ENCODE results near the gene CS.
"Not testable (repeated sequence)": the region's sequence is repeated elsewhere in the genome, so short reads cannot be mapped to it uniquely, and the experiment has no call there.

CS gene

DNA sequence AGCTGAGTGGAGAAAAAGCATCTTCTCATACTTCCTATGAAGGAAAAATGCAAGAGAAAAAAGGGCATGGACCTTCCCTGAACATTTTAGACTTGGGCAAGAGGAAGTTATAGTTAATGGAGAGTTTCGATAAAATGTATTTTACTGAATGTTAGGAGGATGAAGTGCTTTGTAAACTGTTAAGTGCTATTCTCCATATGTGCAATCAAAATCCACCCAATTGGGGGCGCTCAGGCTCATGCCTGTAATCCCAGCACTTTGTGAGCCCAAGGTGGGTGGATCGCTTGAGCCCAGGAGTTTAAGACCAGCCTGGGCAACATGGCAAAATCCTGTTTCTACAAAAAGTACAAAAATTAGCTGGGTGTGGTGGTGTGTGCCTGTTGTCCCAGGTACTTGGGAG is 17.5 kb upstream of the CS start:
- no peak for DNase-seq

DNA sequence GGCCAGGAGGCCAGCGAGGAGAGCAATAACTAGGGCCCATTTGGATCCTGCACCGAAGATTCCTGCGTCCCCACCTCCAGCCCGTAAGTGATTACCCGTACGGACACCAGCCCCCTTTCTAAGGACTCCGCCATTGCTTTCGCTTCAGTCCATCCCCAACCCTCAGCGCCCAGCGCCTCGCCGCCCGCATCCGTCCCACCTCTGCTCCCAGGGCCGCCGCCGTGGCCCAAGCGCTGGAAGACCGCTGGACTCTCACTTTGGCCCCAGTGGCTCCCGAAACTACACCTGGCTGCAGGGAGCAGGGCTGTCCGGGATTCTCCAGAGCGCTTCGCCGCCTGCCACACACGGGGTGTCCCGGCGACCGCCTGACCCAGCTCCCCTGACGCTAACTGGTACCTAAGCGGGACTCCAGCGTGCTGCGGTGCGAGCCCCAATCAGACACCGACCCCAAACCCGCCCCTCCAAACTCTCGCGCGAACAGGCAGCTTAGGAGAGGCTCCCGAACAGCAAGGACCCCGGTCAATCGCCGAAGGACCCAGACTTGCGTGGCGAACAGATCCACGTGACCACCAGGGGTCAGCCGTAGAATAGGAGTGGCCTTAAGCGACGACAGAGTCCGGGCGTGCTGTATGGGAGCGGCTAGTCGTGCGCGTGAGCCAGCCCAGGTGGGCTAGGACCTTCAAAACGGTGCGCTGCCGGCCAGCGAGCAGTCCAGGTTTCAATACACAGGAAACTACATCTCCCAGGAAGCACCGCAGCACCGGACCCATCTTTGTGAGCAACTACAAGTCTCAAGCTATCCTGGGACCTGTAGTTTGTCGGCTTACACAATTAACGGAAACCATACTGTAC is 15.7 kb upstream of the CS start, which contains the start of gene CNPY2:
TSS of gene CNPY2 (minus strand) at position 367 of the 852 bp plus-strand sequence. CDS start 771 bp downstream, outside the sequence.
- DNase-seq, result peak; percentile 96

DNA sequence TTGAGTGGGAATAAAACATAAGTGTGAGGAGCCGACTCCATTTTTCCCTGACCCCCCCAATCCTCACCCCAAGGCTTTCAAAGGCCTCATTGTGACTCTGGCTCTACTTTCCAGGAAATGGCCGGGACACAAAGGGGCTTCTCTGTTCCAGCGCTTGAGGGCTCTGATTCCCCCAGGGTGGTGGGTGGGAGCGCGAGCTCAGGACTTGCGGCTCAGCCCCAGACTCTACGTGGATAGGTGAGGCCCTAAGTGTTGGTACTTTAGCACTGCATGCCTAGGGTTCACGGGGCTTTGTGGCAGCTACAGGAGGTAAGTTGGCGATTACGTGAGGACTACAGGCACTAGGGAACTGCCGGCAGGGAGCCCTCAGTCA is 15.1 kb upstream of the CS start:
- no peak for DNase-seq

DNA sequence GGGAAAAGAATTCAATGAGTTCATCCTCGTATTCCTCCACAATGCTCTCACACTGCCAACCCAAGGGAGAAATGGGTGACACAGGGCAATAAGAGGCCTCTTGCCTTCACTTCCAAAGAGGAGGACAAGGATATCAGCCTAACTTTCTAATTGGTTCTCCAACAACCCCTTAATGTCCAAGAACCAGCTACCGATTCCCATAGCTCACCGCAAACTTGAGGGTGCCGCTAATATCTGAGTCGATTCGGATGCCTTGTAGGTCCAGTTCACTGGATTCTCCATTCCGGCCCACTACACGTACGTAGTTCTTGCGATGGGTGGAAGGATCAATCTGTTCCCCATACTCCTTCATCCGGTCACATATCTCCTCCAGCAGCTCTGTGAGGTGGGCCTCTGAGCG is 10.9 kb upstream of the CS start:
- no peak for DNase-seq

DNA sequence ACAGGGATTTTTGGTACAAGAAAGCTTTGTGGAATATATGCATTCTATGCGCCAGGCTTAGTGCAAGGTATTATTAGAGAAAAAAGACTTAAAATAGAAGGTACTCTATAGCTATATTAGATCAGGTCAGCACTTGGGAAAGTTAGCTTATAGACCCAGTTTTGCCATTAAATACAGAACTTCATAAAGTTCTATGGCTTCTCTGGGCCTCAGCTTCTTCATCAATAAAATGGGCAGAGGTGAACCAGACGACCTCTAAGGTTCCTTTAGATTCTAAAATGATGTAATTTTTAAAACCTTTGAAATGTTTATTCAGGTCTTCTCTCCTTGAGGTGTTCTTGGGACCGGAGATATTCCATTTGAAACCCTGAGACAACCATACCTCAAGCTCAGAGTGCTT is 8.6 kb upstream of the CS start:
- no peak for DNase-seq

DNA sequence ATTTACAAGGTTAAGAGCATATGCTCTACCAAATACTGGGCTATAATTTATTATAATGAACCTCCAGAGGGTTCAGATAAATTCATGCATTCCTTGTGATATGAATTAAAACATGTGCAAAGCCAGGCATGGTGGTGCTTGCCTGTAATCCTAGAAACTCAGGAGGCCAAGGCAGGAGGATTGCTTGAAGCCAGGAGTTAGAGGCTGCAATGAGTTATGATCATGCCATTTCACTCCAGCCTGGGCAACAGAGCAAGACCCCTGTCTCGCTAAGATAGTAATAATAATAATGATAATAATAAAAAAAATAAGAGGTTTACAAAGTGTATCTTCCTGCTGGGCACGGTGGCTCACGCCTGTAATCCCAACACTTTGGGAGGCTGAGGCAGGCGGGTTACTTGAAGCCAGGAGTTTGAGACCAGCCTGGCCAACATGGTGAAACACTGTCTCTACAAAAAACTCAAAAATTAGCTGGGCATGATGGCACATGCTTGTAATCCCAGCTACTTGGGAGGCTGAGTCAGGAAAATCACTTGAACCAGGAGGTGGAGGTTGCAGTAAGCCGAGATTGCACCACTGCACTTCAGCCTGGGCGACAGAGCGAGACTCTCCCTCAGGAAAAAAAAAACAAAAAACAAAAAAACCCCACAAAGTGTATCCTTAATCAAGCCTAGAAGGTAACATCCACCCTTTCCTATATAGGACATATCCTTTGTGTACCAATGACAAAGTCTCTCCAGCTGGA is 7.3 kb upstream of the CS start:
- no peak for DNase-seq

DNA sequence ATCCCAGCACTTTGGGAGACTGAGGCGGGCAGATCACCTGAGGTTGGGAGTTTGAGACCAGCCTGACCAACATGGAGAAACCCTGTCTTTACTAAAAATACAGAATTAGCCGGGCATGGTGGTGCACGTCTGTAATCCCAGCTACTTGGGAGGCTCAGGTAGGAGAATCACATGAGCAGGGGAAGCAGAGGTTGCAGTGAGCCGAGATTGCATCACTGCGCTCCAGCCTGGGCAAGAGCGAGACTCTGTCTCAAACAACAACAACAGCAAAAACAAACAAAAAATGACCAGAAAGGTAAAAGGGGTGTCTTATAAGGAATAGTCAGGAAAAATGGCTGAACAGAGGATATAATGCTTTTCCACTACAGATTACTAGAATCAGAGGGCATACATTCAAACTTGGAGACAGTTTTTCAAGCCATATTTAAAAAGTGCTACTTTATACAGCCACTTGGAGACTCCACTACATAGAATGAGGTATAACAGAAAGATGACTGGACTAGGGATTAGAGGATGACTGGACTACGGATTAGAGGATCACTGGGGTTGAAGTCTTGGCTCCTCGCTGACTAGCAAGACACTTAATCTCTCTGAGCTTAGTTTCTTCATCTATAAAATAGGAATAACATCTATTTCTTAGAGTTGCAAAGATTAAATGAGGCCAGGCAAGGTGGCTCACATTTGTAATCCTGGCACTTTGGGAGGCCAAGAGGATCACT is 4.9 kb upstream of the CS start:
- DNase-seq, result no peak

DNA sequence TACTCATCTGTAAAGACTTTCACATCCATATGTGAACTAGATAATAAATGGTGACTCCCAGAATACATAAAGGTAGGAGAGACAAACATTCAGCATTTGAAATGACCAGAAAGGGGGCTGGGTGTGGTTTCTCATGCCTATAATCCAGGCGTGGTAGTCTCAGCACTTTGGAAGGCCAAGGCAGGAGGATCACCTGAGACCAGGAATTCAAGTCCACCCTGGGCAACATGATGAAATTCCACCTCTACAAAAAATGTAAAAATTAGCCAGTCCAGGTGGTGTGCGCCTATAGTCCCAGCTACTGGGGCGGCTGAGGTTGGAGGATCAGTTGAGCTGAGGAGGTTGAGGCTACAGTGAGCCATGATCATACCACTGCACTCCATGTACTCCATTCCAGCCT is 4.1 kb upstream of the CS start:
- DNase-seq, result no peak

DNA sequence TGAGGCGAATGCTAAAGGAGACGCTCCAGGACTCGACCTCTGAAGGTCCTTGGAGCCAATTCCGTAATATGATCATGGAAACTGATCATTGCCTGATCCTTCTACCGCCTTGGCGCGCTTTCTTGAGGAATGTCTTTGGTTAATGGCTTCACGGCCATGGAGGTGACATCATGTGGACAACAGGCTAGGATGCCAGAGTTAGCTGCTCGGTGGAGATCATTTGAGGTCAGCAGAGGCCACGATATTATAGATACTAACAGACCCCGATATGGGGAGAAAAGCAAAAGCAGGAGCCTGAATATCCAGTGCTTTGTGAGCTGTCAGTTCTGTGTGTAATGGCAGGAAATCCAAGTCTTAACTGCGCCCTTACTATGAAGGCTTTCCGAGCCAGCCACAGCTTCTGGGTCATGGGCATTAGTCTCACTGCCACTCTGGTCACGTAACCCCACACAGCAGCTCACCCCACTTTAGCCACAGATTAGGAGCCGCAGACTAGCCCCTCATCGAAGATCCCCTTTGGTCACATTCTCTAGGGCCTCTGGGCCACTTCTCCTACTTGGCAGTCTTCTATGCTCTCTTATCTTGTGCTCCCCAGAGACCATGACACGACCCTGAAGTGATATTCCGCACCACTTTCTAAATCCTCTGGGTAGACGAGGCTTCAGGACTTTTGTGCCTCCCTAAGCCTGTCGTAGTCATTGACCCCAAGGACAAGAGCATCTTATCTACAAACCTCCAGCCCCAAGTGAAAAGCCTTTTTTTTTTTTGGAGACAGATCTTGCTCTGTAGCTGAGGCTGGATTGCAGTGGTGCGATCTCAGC is 724 bp upstream of the CS start:
- DNase-seq, result no peak

DNA sequence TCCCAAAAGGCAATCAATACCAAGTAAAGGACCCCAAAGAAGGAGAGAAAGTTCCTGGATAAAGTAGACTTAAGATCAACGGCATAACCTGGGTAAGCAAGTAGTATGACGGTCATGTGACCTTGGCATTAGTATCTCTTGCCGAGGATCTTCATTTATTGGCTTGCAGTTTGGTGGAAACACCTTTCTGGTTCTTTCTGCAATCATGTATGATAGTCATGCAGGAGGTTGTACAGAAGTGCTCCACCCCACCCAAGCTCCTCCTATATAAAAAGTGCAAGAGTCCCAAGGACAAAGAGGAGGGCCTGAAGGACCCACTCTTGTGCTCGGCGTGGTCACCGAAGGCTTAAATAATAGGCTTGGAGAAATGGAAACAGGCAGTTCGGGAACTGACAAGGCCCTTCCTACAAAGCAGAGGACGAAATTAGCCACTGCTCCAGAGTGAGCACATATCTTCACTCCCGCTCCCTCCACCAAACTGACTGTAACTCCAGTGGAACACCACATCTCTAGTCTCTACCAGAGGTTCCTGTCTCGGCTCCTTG is 750 bp downstream of the CS start:
- DNase-seq, result no peak

DNA sequence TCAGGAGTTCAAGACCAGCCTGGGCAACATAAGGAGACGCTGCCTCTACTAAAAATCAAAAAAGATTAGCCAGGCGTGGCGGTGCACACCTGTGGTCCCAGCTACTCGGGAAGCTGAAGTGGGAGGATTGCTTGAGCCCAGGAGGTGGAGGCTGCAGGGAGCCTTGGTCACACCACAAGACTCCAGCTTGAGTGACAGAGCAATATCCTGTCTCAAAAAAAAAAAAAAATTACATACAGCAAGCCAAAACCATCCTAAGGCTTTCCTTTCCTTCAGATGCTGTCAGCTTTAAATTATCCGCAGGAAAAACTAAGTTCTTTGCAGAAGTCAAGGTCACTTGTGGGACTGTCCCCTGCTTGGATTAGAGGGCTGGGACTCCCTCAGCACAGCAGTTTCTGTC is 1.3 kb downstream of the CS start:
- DNase-seq, result no peak

DNA sequence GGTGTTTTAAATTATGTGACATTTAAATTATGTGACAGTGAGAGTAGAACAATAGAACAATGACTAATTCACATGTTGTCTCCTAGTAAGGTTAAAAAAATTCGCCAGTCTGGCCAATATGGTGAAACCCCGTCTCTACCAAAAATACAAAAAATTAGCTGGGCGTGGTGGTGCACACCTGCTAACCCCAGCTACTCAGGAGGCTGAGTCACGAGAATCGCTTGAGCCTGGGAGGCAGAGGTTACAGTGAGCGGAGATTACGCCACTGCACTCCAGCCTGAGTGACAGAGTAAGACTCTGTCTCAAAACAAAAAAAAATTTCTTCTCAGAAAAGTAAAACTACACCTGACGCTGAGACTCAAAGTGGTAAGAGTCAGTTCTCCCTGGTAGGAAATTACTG is 2.7 kb downstream of the CS start:
- DNase-seq, result no peak

DNA sequence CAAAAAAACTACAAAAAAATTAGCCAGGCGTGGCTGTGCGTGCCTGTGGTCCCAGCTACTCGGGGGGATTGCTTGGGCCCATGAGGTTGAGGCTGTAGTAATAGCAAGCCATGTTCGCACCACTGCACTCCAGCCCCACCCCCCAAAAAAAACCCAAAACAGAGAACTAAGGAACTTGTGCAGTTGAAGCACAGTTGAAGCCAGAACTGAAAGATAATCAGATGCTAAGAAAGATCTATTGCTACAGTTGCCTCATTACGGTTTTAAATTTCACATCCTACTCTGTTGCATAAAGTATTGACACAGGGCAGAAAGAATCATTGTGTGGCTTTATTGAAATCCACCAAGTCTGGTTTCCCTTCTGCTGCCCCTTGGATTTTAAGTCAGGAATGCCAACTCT is 3.8 kb downstream of the CS start:
- DNase-seq, result no peak

DNA sequence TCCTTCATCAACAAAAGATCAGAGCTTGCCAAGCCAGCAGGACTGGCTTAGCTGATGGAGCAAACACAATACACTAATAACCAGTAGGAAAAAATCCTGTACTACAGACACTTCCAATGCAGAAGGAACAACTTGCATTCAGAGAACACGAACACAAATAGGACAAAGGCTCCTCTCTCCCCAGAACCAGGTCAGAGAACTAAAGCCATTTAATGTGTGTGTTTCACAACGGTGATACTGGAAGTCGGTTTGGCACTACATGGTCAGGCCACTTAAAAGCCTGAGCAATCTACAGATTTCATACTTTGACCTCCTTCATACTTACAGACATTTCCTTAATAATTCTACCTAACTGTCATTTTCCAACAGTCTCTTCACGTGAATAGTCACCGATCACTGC is 6.3 kb downstream of the CS start:
- no peak for DNase-seq

DNA sequence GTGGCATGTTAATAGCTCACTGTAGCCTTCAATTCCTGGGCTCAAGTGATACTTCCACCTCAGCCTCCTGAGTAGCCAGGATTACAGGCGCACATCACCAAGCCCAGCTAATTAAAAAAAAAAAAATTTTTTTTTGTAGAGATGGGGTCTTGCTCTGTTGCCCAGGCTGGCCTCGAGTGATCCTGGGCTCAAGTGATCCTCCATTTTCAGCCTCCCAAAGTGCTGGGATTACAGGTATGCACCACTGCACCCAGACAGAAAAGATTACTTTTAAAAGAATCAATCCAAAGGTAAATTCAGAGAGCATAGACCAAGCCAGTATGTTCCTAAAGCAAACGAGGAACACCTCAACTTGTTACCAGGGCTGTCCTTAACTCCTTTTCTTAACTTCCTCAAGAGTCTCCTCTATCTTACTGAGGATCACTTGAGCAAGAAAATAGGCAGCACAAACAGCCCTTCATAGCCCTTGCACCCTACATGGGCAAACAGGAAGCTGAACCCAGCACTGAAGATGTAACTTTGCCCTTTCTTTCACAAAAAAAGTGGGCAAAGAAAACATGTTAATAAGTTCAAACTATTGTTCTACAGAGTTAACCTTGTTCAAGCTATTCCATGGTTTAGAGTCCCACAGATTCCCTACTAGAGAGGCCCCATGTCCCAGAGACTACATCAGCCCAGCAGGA is 11.3 kb downstream of the CS start:
- no peak for DNase-seq

DNA sequence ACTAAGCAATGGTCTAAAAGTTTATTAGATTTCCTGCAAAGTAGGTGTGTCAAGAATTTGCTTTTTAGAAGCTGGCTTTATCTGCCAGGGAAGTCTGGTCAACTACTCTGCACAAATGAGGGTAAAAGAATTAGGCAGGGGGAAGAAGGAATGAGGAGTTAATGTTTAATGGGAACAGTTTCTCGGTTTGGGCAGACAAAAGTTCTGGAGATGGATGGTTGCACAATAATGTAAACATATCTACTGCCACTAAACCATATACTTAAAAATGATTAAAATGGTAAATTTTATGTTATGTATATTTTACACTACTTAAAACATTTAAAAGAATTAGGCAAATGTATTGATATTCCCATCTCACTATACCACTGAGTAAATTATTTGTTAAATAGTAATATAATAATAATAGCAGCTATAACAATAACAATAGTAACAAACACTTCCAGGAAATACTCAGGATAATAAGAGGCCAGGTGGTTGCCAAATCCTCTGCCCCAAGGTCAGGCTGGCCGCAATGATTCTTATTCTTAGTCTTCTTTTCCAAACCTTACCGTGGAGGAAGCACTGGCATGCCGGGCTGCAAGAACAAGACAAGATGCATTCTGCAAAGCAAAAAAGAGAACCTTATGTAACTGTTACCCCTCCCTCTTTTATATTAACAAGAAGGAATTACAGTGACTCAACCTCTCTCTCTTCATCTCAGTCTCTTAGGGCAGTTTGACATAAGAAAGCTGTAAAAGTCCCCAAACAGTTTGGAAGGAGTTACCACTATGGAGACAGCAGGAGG is 13.9 kb downstream of the CS start:
- DNase-seq, result no peak

DNA sequence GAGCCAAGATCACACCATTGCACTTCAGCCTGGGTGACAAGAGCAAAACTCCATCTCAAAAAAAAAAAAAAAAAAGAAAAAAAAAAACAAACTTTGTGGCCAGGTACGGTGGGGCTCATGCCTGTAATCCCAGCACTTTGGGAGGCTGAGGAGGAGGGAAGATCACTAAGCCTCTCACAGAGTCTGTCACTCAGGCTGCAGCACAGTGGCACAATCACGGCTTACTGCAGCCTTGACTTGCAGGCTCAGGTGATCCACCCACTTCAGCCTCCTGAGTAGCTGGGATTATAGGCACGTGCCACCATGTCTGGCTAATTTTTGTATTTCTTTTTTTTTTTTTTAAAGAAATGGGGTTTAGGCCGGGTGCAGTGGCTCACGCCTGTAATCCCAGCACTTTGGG is 15.9 kb downstream of the CS start:
- DNase-seq, result not testable (repeated sequence)

DNA sequence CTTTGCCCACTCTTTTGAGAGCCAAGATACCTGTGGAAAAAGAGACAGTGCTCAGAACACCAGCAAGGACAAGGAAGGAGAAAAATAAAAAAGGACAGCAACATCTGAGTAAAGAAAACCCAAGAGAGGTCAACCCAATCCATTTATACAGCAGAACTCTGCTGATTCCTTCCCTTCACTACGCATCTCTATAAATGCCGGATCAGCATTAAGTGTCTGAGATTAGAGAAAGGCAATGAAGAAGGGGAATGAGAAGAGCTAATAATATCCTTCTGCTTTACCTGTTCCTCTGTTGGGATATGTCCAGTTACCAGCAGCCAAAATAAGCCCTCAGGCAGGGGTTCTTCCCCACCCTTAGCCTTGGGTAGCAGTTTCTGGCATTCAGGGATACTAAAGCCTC is 17.6 kb downstream of the CS start:
- DNase-seq, result no peak

DNA sequence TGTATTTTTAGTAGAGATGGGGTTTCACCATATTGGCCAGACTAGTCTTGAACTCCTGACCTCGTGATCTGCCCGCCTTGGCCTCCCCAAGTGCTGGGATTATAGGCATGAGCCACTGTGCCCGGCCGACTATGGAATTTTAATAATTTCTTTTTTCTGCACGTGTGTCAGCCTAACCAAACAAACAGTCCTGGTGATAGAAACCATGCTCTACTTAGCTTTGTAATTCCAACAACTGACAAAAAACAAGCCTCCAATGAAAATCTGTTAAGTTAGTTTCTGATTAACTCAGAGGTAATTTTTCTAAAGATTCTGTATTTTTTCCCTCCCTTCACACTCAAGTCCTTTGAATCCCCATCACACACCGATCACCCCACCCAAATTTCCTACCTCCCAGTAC is 18.1 kb downstream of the CS start:
- no peak for DNase-seq

DNA sequence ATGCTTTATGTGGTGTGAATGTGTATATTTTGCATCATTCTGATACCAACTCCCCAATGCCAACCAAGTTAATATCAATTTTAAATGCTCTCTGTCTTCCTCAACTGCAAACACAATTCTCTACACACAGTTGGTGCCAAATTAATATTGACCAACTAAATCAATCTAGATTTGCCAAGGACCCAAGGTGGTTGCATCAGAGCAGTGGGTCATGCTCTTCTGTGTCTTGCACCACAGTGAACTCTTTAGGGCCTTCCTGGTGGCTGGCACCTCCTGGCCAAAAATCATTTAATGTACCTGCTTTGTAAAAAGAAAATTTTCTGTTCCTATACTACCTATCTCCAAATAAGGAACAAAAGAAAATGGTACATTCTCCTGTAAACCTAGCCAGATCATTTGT is 19.3 kb downstream of the CS start:
- DNase-seq, result no peak

DNA sequence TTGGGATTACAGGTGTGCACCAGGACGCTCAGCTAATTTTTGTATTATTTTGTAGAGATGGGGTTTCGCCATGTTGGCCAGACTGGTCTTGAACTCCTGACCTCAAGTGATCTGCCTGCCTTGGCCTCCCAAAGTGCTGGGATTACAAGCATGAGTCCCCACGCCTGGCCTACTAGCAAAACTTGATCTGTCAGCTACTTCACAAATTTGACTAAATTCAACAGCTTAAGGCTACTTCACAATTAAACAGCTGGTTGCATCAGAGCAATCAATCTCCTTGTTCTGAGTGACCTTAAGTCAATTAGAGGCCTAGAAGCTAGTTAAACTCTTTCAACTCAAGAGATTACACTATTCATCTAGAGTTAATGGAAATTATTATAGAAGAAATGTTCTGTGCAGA is 21.2 kb downstream of the CS start:
- DNase-seq, result no peak

Measured in DMS 273 treated with DMSO at 0.1 percent for 48 hours (cell line).